Kidney glomerular epithelial cell (primary cell): Measurements from ENCODE around the gene B3GNT9.

Experiments
- DNase-seq: peaks from one replicate; lab custom pipeline; 2025; lab: John Stamatoyannopoulos, UW

B3GNT9 gene, protein sequence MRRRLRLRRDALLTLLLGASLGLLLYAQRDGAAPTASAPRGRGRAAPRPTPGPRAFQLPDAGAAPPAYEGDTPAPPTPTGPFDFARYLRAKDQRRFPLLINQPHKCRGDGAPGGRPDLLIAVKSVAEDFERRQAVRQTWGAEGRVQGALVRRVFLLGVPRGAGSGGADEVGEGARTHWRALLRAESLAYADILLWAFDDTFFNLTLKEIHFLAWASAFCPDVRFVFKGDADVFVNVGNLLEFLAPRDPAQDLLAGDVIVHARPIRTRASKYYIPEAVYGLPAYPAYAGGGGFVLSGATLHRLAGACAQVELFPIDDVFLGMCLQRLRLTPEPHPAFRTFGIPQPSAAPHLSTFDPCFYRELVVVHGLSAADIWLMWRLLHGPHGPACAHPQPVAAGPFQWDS

GRCh38 chr16:67150833-67151396 lies at the start of gene B3GNT9:
Gene B3GNT9, minus strand, starts transcription at chr16:67150998. Its CDS starts 513 bp downstream, at chr16:67150485.
- no peak for DNase-seq

GRCh38 chr16:67200491-67200890 lies 49.7 kb upstream of the B3GNT9 start:
- DNase-seq: no peak

DNA sequence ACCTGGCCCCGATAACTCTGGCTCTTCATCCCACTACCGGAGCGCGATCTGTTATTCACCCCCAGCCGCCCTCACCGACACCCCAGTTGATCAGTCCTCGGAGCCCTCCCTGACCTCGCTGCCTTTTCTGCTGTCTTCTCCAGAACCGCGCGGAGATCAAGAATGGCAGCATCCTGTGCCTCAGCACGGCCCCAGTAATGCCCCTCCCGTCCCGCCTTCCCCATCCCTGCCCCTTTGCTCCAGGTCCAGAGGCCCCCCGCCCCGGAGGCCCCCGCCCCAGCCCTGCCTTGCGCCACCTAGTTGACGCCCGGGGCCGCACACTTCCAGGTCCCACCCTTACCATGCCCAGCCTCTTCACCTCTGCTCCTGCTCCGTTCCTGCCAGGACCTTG lies 49.0 kb upstream of the B3GNT9 start:
- DNase-seq: no peak

- DNase-seq: no peak
These were observed 48.4 kb upstream of the B3GNT9 start, which contains the start of gene ELMO3 for GRCh38 chr16:67199011-67199807. Gene ELMO3, plus strand, starts transcription at chr16:67199131. Its CDS starts 196 bp downstream, at chr16:67199327.

DNA sequence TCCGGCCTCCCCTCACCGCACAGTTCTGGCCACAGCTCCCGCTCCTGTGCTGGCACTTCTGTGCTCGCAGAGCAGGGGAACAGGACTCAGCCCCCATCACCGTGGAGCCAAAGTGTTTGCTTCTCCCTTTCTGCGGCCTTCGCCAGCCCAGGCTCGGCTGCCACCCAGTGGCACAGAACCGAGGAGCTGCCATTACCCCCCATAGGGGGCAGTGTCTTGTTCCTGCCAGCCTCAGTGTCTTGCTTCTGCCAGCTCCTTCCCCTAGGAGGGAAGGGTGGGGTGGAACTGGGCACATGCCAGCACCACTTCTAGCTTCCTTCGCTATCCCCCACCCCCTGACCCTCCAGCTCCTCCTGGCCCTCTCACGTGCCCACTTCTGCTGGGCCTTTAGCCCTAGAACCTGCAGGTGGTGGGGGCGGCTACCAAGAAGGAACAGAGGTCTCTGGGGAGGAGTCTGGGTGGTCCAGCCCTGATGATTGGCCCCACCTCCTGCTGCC lies 47.5 kb upstream of the B3GNT9 start:
- no peak for DNase-seq

GRCh38 chr16:67197704-67198103 lies 46.9 kb upstream of the B3GNT9 start:
- DNase-seq: no peak

DNA sequence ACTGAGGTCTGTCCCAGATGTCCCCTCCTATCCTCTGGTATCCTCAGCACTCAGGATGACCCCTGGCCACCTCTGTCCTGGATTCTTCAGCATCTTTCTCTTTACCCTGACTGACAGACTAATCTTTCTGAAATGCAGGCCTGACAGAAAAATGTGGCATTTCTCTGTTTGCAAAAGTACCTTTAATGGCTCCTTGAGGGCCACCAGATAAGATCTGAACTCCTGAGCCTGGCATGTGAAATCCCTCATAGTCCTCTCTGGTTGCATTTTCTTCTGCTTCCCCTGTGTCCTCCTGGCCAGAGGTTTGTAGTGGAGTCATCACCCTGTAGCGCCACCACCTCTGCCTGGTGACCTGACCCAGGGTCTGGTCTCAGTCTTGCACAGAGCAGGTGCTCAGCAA lies 46.1 kb upstream of the B3GNT9 start:
- no peak for DNase-seq

GRCh38 chr16:67195676-67196075 lies 44.9 kb upstream of the B3GNT9 start:
- DNase-seq: no peak

GRCh38 chr16:67194260-67194659 lies 43.5 kb upstream of the B3GNT9 start:
- DNase-seq: no peak

- no peak for DNase-seq
These were observed 42.7 kb upstream of the B3GNT9 start for GRCh38 chr16:67193536-67193935.

DNA sequence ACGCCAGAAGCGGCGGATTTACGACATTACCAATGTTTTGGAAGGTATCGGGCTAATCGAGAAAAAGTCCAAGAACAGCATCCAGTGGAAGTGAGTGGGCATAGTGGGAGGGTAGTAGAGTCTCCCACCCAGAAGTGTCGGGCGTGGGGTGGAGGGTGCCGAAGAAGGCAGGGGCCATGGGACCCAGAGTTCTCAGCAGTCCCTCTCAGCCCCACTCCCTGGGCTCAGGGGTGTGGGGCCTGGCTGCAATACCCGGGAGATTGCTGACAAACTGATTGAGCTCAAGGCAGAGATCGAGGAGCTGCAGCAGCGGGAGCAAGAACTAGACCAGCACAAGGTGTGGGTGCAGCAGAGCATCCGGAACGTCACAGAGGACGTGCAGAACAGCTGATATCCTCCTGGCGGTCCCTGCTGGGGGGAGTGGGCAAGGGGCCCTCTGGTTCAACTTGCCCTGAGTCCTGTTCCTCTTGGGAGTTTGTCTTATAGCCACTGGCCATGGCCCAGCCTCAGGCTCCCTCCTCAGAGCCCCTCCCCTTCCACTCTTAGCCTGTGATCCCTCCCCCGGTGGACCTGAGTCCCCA lies 42.1 kb upstream of the B3GNT9 start:
- no peak for DNase-seq

DNA sequence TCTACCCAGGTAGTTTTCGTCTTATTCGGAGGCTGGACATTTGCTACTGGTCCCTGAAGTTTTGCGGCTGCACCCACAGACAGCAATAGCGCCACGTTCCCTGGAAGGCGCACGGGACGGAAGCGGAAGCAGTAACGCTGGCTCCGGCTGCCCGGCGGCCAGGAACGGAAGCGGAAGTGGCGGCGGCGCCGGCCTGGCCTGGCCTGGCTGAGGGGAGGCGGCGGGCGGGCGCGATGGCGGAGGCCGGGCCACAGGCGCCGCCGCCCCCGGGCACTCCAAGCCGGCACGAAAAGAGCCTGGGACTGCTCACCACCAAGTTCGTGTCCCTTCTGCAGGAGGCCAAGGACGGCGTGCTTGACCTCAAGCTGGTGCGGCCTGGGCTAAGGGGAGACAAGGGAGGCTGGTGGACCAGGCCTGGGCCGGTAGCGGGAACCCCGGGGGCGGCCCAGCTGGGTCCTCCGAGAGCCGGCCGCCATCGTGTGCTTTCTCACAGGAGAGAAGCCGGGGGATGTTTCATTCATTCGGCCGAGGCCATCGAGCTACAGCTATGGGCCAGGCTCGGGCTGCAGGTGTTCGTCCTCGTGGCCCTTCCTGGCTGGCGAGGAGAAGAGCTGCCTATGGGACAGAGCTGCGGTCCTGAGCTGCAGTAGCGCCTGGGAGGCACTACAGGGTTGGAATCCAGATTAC lies 41.3 kb upstream of the B3GNT9 start, which contains the start of gene E2F4:
E2F4 (plus strand) TSS at position 161 of the 687 bp plus-strand sequence; CDS start at position 234, 73 bp downstream.
- DNase-seq: peak; percentile 86

GRCh38 chr16:67191411-67191994 lies 40.7 kb upstream of the B3GNT9 start:
- no peak for DNase-seq

GRCh38 chr16:67190448-67191399 lies 39.9 kb upstream of the B3GNT9 start:
- DNase-seq: no peak

DNA sequence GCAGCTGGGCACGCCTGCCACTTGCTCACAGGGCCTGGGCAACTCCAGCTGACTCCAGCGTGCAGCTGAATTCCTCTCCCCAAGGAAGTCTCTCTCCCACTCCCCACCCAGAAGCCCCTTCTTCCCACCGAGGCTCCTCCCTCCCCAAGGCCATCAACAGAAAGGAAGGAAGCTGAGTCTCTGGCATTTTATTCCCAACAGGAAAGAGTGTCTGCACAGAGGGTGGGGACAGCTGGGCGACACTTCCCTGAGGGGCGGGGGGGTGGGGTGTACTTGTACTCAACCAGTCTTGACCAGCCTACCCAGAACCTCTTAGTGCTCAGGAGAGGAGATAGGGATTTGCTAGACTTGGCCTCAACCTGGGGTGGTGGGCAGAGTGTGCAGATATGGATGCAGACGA lies 39.2 kb upstream of the B3GNT9 start, which contains the start of gene EXOC3L1:
EXOC3L1 (minus strand) TSS at position 96 of the 400 bp plus-strand sequence. CDS start 460 bp downstream, outside the sequence.
- DNase-seq: no peak

DNA sequence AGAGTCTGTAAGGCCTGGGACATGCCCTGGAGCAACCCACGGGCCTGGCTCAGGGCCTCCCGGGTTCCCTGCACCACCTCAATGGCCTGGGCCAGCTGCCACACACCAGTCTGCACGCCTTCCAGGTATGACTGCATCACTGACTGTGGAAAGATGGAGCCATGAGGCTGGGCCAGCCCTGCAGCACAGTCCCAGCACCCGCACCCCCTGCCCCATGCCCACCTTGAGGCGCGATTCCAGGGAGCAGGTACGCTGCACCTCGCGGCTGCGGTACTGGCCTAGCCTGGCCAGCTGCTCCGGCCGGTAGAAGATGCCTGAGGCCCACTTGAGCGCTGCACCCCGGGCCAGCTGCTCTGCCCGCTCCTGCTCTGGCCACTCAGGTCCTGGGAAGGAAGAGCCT lies 38.0 kb upstream of the B3GNT9 start:
- DNase-seq: no peak

DNA sequence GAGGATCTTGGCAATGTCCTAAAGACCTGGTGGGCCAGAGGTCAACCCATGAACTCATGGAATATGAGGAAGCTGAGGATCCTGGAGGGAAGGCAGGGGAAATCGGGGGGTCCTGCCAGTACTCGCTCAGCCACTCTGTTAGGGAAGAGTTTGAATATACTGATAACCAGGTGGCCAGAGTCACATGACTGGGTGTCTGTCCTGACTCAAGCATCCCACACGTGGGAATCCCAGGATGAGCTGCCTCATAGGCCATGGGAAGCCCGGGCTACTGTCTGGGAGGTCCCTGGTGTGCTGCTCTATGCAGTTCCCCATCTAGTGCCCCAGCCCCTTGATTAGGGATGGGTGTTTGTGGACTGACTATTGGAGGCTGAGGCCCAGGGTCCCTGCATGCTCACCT lies 37.5 kb upstream of the B3GNT9 start:
- DNase-seq: no peak

DNA sequence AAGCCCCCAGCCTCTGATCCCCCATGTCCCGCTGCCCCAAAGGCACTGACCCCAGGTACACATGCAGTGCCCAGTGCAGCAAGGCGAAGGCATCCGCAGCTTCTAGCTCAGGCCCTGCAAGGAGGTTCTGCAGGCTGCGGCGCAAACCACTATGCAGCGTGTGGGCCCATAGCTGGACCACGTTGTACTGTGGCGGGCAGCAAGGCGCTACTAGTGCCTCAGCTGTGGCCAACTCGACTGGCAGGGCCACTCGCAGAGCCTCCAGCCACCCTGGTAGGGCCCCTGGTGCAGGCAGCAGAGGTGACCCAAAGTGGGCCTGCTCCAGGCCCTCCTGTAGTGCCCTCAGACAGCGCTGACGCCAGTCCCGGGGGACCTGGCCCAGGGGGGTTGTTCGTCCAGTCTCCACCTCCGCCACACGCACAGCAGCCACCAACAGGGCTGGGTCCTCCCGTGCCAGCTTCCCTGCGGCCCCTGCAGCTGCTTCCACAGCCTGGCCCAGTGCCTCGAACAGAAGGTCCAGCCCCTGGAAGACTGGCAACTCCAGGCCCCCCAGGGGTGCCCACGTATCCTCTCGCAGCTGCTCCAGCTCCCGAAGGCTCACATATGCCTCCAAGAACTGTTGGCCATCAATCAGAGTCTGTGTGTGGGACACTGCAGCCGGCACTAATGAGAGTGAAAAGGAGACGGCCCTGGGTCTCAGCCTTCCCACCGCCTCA lies 36.5 kb upstream of the B3GNT9 start:
- no peak for DNase-seq

- DNase-seq: peak; percentile 80
These were observed 35.8 kb upstream of the B3GNT9 start for GRCh38 chr16:67186550-67186950.
